HG02642 (cell line): ENCODE measurements around the gene ZC3H7A.

Experiments used
- ATAC-seq: cut with Tn5 transposase; IDR thresholded peaks from one replicate; pipeline ENCODE4 v1.9.1; 2021; ENCODE audit warnings: mild to moderate bottlenecking; ENCODE audit not compliant: unreplicated experiment, poor library complexity

ZC3H7A gene

GRCh38 chr16:11738742-11739544 is 58.1 kb downstream of the ZC3H7A start:
- no peak for ATAC-seq

- ATAC-seq = no peak
Measured at GRCh38 chr16:11737713-11738112, 59.3 kb downstream of the ZC3H7A start.

GRCh38 chr16:11736903-11737302 is 60.2 kb downstream of the ZC3H7A start:
- ATAC-seq = no peak

- ATAC-seq = no peak
Measured at GRCh38 chr16:11735787-11736186, 61.3 kb downstream of the ZC3H7A start.

- ATAC-seq = no peak
Measured at GRCh38 chr16:11734653-11735043, 62.4 kb downstream of the ZC3H7A start.

- no peak for ATAC-seq
Measured at GRCh38 chr16:11734025-11734652, 62.9 kb downstream of the ZC3H7A start.

GRCh38 chr16:11731222-11731621 is 65.8 kb downstream of the ZC3H7A start:
- no peak for ATAC-seq

- ATAC-seq = no peak
Measured at GRCh38 chr16:11729787-11730186, 67.3 kb downstream of the ZC3H7A start.

- no peak for ATAC-seq
Measured at GRCh38 chr16:11727796-11728543, 69.1 kb downstream of the ZC3H7A start.

- ATAC-seq = no peak
Measured at GRCh38 chr16:11726008-11726407, 71.0 kb downstream of the ZC3H7A start.

GRCh38 chr16:11725457-11725856 is 71.6 kb downstream of the ZC3H7A start:
- ATAC-seq = no peak

- ATAC-seq = no peak
Measured at GRCh38 chr16:11722468-11722808, 74.6 kb downstream of the ZC3H7A start.

- no peak for ATAC-seq
Measured at GRCh38 chr16:11721781-11722467, 75.1 kb downstream of the ZC3H7A start.

- ATAC-seq = no peak
Measured at GRCh38 chr16:11719762-11720161, 77.3 kb downstream of the ZC3H7A start.

- ATAC-seq = no peak
Measured at GRCh38 chr16:11719171-11719570, 77.9 kb downstream of the ZC3H7A start.

- no peak for ATAC-seq
Measured at GRCh38 chr16:11717811-11718210, 79.2 kb downstream of the ZC3H7A start.

- ATAC-seq = no peak
Measured at GRCh38 chr16:11716336-11716735, 80.7 kb downstream of the ZC3H7A start.

- no peak for ATAC-seq
Measured at GRCh38 chr16:11715246-11715947, 81.7 kb downstream of the ZC3H7A start.

GRCh38 chr16:11712122-11712521 is 84.9 kb downstream of the ZC3H7A start:
- ATAC-seq = no peak

GRCh38 chr16:11711662-11712061 is 85.4 kb downstream of the ZC3H7A start:
- no peak for ATAC-seq
